GM21717 (cell line): Measurements from ENCODE around the gene DNAH2.

Experiments
- ATAC-seq: cut with Tn5 transposase; IDR thresholded peaks from one replicate; pipeline ENCODE4 v1.9.1; 2021; ENCODE audit warnings: mild to moderate bottlenecking, moderate library complexity; ENCODE audit not compliant: unreplicated experiment

DNAH2 gene

GRCh38 chr17:7703584-7704479 is 13.7 kb upstream of the DNAH2 start:
- ATAC-seq: no peak

- ATAC-seq: no peak
Measured at GRCh38 chr17:7704601-7705268, 12.8 kb upstream of the DNAH2 start, which contains the start of gene EFNB3. Gene EFNB3, plus strand, starts transcription at chr17:7705202. Its CDS starts 397 bp downstream, at chr17:7705599.

- ATAC-seq: no peak
Measured at GRCh38 chr17:7705269-7706255, 12.0 kb upstream of the DNAH2 start.

- no peak for ATAC-seq
Measured at GRCh38 chr17:7706631-7707354, 10.8 kb upstream of the DNAH2 start.

GRCh38 chr17:7707446-7707845 is 10.1 kb upstream of the DNAH2 start:
- ATAC-seq: no peak

- no peak for ATAC-seq
Measured at GRCh38 chr17:7707858-7708750, 9.4 kb upstream of the DNAH2 start.

- no peak for ATAC-seq
Measured at GRCh38 chr17:7709031-7709430, 8.5 kb upstream of the DNAH2 start.

- no peak for ATAC-seq
Measured at GRCh38 chr17:7710301-7710700, 7.2 kb upstream of the DNAH2 start.

GRCh38 chr17:7711051-7711755 is 6.3 kb upstream of the DNAH2 start:
- ATAC-seq: no peak

- no peak for ATAC-seq
Measured at GRCh38 chr17:7712111-7712771, 5.3 kb upstream of the DNAH2 start.

- no peak for ATAC-seq
Measured at GRCh38 chr17:7713782-7714181, 3.8 kb upstream of the DNAH2 start.

- ATAC-seq: no peak
Measured at GRCh38 chr17:7714721-7715594, 2.6 kb upstream of the DNAH2 start.

- no peak for ATAC-seq
Measured at GRCh38 chr17:7715936-7716886, 1.3 kb upstream of the DNAH2 start.

- no peak for ATAC-seq
Measured at GRCh38 chr17:7717756-7718350, 309 bp downstream of the DNAH2 start.

GRCh38 chr17:7719661-7720060 is 2.1 kb downstream of the DNAH2 start:
- no peak for ATAC-seq

GRCh38 chr17:7720125-7720524 is 2.6 kb downstream of the DNAH2 start:
- no peak for ATAC-seq
